ENCODE data around the gene RMRP.

The RMRP gene

DNA sequence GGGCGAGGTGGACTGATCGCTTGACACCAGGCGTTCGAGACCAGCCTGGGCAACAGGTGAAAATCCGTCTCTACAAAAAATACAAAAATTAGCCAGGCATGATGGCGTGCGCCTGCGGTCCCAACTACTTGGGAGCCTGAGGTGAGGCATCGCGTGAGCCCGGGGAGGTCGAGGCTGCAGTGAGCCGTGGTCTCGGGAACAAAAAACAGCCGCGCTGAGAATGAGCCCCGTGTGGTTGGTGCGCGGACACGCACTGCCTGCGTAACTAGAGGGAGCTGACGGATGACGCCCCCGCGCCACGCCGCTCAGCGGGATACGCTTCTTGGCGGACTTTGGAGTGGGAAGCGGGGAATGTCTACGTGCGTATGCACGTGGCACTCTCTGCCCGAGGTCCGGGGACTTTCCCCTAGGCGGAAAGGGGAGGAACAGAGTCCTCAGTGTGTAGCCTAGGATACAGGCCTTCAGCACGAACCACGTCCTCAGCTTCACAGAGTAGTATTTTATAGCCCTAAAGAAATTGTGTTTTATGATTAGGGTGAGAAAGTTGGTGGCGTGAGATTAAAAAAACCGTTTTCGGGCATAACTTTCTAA lies at the start of gene RMRP:
Gene RMRP, minus strand, starts transcription at position 474 of the 591 bp plus-strand sequence.
- DNase-seq, result peak; percentile 98

DNA sequence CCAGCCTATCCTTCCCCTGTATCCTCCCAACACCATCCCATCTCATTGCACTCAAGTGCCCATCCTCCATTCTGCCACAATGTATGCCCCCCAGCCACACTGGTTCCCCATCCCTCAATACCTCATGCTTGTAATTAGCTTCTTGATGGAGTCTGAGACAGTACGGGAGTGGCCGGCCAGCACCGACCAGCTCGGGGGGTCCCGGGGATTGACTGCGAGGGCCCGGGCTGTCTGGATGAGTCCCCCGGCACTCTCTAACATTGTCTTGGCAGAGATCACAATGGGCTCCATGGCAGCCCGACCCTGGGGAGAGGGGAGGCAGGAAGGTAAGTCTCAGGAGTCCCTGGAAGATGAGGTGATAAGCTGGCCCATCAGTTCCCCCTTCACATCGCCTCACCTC lies 49.1 kb upstream of the RMRP start:
- no peak for DNase-seq

DNA sequence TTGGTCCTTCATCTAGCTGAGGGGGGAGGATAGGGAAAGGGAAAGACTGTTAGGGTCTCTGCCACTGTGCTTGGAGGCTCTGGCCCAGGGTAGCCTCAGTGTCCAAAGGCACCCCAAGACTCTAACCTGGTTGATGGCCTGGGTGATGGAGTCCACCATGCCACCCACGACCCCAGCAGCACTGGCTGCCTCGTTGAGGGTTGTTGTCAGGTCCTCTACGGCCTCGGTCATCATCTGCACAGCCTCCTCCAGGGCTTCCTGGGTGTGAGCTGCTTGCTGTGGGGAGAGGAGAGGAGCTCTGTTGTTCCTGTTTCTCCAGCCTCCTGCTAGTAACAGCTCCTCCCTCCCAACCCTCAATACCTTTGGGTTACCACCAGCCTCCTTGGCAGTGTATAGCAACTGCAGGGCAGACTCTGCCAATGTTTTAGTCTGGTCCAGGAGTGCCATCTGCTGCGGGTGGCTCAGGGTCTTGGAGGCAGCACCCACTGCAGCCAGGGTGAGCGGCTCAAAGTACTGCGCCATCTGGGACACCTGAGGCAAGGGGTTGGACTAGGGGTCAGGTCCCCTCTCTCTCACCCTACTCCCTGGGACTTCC lies 48.1 kb upstream of the RMRP start:
- DNase-seq, result no peak

DNA sequence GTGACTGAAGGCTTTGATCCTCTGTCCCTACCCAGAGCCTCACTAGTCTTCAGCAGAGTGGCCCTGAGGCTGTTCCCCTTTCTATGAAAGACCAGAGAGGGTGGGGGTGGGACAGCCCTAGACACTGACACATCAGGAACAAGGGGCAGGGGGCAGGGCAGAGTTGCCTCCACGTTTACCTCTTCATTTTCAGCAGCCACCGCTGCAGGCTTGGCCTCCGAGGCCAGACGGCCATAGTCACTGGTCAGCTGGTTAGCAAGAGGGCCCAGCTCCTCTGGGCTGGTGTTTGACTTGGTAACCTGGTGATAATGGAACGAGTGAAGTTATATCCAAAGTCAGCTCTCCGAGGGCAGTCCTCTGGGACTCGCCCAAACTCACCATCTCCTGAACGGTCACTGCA lies 47.6 kb upstream of the RMRP start:
- no peak for DNase-seq

DNA sequence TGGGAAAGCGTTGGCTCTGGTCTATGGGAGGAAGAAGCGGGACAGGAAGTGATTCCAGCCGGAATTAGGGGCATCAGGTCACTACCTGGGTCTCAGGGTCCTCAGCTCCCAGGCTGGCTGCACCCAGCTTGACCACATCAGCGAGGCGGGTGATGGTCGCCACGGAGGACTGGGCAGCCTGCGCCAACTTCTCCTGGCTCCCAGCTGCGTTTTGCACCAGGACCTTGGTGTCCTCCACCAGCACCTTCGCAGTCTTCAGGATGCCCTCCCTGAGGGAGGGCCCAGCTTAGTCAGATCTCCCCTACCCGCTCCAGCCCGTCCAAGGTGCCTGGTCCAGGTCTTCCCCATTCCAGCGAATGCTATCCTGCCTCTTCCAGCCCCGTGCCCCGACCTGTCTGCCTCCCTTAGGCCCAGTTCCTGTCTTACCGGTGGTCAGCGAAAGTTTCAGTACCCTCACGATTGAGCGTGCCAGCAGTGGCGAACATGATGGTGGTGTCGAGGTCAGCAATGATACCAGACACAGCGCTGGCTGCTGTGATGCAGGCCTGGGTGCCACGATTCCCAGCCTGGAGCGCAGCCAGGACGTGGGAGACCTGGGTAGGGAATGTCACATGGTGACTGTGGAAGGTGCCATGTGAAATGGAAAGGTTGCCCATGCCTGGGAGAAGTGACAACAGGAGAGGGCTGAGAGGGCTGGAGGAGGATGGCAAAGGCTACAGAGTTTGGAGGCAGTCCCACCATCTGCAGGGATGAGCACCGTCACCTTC lies 46.3 kb upstream of the RMRP start:
- DNase-seq, result no peak

DNA sequence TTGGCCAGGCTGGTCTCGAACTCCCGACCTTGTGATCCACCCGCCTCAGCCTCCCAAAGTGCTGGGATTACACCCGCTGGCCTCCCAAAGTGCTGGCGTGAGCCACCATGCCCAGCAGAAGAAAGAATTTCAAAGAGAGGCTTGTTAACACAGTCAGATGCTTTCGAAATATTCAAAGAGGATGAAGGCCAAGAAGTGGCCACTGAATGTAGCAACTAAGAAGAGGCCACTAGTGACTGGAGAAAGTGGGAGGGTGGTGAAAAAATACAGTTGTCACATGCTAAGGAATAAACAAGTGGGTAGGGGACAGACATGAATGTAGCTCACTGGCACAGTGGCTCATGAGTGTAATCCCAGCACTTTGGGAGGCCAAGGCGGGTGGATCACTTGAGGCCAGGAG lies 44.9 kb upstream of the RMRP start:
- no peak for DNase-seq

DNA sequence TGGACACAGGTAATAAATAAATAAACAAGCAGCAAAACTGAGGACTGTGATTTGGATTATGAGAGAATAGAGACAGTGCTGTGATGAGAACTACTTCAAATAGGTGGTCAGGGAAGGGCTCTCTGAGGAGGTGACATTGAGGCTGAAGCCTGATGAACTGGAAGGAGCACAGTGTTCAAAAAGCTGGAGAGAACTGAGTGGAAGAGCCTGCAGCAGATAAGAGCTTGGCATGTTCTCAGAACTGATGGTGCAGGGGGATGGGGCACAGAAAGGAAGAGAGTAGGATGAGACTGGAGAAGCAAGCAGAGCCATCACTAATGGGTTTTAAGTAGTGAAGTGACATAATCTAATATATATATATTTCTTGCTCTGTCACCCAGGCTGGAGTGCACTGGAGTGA lies 43.1 kb upstream of the RMRP start:
- no peak for DNase-seq

DNA sequence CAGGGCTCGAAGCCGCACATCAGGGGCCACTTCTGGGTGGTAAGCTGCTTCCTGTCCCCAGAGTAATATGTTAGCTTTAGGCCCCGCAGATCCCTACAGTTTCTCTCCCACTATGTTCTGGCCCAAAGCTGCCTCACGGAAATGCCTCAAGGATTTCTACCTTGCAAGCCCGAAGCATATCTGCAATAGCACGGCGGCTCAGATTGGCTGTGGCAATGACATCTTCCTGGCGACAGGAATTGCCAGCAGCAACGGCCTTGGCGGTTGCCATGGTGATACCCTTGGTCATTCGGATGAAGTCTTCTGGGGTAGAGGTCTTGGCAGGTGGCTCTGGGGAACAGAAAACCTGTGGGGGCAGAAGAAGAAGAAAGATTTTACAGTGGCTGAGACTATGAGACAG lies 42.2 kb upstream of the RMRP start:
- DNase-seq, result no peak

DNA sequence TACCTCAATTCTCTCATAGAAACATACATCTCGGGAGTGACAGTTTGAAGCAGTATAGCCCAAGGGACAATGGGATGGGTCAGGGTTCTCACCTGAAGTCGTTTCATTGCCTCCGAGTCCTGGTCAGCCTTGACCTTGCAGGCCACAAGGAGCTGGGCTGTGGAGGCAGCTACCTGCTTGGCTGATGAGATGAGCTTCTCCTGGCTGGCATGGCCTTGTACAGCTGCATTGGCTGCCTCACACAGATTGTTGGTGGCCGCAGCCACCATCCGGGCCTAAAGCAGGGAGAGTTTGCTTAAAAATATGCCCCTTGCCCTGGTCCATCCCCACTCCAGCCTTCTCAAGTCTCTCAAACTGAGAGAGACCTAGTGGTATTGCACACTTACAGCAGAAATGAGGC lies 40.4 kb upstream of the RMRP start:
- no peak for DNase-seq

DNA sequence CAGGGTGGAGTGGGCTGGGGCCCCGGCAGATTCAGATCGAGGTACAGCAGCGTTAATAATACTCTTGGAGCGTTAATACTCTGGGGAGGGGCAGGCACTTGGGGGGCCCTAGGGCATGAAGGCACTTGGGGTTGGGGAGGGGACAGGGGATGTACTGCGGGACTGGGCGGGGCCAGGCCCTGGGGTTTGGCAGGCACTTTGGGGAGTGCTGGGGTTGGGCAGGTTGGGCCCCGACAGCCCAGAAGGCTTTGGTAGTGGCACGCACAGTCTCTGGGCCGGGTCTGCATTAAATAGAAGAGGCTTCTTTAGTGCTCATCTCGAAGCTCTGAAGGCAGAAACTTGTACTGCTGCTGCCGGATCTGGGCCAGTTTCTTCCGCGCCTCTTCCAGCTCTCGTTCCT lies 39.7 kb upstream of the RMRP start:
- no peak for DNase-seq

DNA sequence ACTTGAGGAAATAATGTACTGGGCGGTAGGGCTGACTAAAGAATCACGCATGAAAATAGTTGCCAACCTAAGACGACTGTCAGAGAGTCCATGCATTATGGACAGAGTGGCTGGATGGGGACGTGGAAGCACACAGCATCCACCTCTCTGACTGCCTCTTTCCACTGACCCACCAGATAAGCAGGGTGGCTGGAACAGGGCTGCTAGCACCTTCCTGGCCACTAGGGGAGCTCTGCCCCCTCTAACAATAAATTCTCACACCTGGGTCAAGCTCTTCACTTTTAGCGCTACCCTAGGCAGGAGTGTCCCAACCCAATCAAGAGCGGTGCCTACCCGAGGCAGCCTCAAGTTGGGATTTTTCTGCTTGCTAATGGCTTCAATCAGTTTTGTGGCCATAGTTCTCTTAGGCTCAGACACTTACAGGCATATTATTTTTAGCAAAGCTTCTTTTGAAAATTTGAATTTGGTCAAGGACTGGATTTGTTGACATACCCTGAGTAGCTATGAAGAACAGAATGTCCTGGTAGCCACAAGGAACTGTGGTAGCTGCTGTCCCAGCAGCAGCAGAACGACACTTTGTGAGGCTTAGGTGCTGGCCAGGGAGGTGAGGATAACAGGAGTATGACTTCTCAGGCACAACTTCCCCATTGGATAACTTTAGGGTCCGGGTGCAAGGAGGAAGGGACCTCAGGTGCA lies 38.8 kb upstream of the RMRP start:
- peak; percentile 62 for DNase-seq

DNA sequence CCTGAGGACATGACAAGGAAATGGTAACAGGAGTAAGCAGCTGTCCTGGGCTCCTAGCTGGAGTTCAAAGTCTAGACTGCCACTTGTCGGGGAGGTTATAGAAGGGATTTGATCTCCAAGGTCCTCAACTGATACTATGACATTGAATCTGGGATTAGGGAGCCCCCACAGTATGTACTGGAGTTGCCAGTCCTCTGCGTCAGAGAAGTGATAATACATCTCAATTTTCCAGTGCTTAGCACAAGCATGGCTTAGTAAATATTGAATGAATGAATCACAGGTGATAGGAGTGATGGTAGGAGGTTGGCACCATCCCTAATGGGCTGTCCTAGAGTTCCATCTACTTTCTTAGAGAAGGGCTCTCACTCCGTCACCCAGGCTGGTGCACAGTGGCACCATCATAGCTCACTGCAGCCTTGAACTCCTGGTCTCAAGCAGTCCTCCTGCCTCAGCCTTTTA lies 38.2 kb upstream of the RMRP start:
- no peak for DNase-seq

DNA sequence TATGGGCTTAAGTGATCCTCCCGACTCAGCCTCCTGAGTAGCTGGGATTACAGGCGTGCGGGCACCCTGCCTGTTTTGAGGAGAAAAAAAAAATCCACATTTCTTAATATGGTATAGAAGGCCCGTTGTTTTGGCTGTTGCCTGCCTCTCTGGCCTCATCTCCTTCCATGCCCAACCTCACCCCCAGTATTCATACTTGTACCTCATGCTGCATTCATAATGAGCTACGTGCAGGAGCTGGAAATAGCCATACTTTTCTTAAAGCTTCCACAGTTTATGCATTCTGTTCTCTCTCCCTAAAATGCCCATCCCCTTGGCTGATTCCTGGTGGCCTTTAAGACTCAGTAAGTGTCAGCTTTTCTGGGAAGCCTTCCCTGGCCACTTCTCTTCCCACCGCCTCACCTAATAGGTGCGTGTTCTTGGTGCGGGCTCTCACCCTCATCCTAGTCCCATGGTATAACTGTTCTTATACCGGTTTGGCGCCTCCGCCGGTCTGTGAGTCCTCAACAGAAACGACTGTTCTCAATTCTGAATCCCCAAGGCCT lies 34.0 kb upstream of the RMRP start:
- DNase-seq, result no peak

DNA sequence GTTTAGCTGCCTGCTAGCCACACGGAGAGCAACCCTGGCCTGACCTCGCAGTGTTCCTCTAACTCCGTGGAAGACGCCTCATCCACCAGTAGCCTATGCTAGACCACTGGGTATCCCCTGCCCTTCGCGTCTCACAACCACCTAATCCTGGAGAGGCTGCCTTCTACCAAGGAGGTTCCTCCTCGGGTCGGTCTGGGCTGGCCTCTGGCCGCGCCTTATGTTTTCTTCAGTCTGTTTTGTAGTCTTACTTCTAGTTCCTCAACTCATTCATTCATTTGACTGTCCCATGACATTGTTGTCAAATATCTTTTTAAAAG lies 33.5 kb upstream of the RMRP start:
- DNase-seq, result no peak

DNA sequence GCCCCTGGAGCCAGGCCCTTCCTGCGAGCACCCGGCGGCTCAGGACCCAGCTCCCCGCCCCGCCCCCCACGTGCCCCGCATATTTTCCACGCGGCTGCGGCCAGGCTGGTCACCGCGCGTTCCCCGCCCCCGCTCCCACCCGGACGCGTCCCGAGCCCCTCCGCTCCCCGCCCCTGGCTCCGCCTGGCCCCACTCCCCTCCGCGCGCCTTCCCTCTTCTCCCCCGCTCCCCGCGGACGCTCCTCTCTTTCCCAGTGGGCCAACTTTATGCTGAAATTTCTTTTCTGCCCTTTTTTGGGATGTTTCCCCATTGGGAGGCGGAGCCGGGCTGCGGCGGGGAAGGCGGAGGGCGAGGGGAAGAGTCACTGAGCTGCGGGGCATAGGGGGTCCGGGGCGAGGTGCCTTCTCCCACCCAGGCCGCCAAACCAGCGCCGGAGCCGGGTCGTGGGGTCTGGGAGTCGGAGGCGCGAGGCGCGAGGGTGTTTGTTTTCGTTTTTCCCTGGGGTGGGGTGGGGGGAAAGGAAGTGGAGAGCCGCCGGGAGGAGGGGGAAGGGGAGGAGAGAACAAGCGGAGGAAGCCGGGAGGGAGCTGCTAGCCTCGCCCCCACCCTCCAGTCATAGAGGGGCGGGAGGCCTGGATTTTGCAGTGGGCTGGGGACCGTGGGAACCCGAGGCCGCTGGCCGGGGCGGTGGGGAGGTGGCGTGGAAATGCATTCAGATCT lies 33.0 kb upstream of the RMRP start:
- peak; percentile 90 for DNase-seq

DNA sequence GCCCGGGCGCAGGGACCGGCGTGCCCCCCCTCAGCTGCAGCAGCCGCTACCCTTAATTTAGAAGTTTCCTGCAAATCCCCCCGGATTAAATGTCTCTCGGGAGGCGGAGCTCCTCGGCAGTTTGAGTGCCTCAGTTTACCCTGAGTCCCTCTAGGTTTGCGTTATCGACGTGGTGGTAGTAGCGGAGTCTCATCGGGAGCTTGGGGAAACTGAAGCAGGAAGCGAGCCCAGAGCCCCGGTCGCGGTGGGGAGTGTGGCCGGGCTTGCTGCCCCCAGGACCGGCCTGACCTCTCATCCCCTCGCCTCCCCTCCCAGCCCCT lies 32.4 kb upstream of the RMRP start:
- no peak for DNase-seq

DNA sequence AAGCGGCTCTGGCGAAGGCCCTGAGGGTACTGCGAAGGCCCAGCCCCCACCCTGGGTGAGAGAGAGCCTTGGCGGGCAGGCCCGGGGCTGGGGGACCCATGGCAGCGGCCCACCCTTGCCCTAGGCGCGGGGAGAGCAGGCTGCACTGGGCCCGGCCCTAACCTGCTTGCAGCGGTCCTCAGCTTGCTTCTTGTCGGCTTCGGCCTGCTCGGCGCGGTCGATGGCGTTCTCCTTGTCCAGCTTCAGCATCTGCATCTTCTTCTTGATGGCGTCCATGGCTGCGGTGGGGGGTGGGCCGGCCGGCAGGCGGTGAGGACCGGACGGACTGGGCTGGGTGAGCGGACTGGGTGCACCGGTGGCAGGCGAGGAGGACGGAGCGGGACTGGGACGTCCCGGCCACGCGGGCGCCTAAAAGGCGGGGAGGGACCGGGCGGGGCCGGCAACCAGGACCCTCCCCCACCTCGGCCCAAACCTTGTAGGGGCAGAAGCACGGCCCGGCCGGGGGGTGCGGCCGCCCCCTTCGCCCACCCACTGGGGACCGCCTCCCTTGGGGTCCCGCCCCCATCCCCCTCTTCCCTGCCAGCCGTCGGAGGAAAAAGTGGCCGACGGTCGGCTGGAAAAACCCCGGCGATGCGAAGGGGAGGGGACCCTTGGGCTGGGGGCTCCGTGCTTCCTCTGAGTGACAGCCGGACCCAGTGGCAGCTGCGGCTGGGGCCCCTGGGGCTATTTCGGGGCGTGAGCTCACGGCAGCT lies 31.9 kb upstream of the RMRP start, which contains the start of gene TPM2:
Gene TPM2, minus strand, starts transcription at position 384 of the 752 bp plus-strand sequence. Its CDS starts 108 bp downstream, at position 276.
- peak; percentile 90 for DNase-seq

DNA sequence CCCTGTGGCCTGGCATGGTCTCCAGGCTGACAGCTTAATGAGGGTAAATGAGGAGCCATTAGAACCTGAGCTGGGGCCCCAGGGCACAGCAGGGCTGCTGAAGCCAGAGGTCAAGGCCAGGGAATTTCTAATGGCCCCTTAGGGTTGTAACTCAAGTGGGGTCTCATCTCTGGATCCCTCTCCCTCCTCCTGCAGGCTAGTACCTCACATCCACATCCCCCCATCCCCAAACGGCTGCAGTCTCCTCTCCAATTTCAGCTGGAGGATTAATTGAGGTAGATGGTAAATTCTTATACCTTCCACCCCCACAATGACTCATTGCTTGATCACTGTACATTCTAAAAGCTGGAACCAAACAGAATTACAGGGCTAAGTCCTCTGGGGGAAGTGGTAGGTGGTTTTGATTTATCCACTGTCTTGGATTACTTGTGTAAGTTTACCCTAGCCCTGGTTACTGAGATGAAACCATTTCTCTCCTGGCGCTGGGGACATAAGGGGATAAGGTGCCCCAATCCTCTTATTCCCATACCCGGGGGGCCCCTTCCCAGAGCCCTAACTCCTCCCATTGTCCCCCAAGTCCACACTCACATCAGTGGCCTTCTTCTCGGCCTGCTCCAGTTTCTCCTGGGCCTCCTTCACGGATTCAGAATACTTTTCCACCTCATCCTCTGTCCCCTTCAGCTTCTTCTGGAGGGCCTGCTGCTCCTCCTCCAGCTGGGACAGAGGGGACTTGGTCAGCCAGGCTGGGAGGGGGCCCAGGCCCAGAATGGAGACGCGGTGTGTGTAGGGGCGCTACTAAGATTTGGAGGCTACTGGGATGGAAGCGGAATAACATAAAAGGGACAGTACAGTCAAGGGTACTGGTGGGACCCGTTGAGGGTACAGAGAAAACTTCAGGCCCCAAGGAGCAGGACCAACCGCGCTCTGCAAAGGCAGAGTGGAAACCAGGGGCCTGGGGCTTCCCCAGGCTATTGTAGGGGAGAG lies 31.0 kb upstream of the RMRP start:
- DNase-seq, result no peak

DNA sequence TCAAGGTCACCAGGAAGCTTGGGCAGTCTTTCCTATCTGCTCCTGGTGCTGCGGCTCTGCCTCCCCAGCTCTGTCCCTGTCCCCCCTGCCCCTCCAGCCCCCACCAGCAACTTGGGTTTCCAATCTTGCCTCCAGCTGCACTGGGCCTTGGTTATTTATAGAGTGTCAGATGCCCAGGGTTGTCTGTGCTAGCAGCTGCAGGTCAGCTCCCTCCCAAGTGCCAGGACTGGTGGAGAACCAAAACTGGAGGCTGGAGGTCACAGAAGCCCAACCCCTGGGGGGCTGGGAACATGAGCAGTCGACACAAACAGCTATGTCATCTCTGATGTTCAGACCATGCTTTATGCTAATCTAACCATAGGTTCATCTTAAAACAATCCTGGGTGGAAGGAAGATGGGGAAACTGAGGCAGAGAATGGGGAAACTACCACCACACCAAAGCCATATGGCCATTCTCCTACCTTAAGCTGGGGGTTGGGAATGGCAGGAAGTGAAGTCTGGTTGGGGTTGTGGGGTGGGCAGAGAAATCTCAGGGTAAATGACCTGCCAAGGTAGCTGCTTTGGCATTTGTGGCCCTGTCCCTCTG lies 30.2 kb upstream of the RMRP start:
- no peak for DNase-seq

DNA sequence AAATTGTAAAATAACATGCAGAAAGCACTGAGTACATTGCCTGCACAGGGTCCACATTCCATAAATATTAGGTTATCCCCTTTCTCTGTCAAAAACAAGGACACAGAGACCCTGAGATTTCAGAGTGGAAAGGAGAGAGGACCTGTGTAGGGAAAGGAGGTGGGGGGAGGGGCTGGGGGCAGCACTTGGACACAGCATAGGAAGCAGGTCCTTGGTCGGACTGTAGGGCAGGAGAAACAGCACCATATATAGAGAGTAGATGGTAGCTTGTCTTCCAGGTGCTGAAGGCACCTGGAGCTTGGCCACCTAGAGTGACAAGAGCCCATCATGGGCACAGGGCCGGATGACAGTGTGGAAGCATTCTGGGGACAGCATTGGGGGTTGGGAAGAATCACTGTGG lies 29.5 kb upstream of the RMRP start:
- no peak for DNase-seq

All from femur (tissue), 1 donor.